Mesothelial cell of epicardium (in vitro differentiated cells): ENCODE data around the gene CCDC195. TPM values are rescaled to one million over a fixed set of nuclear protein-coding genes. Genes with fewer than 3 reads are reported as not detected.

Experiments used
- DNase-seq, 2 experiments: peaks; one replicate each; pipeline ENCODE4 v3.0.0; 2021; ENCODE audit warnings: low spot score in 2 of 2; ENCODE audit not compliant: unreplicated experiment in 2 of 2
- H3K27ac Mint-ChIP-seq: 2 replicates; pipeline ENCODE4 v1.8.0; 2021; ENCODE audit warnings: mixed read lengths
- H3K27me3 Mint-ChIP-seq: 2 replicates; pipeline ENCODE4 v1.8.0; 2021; ENCODE audit warnings: low read depth, mixed read lengths
- H3K36me3 Mint-ChIP-seq: 2 replicates; pipeline ENCODE4 v1.8.0; 2021; ENCODE audit warnings: mixed read lengths
- H3K4me1 Mint-ChIP-seq: 2 replicates; pipeline ENCODE4 v1.8.0; 2021; ENCODE audit warnings: mixed read lengths
- H3K4me3 Mint-ChIP-seq: 2 replicates; pipeline ENCODE4 v1.8.0; 2021; ENCODE audit warnings: mild to moderate bottlenecking, moderate library complexity, mixed read lengths
- H3K9me3 Mint-ChIP-seq: 2 replicates; pipeline ENCODE4 v1.8.0; 2021; ENCODE audit warnings: mixed read lengths
- CTCF ChIP-seq: fragments of 200-600 bp; sonication (generic); IDR thresholded peaks from one replicate; pipeline ENCODE4 v1.5.0; 2021; ENCODE audit warnings: antibody characterized with exemption; ENCODE audit not compliant: unreplicated experiment
- total RNA-seq: library from RNA; stranded (reverse); gene quantifications from 3 replicates; pipeline ENCODE4 v1.2.1, GENCODE V29; 2021

CCDC195 gene
- total RNA-seq, 1 donor from 2014 or later, result not detected

GRCh38 chr2:224711859-224712665 is 4.1 kb downstream of the CCDC195 start:
- H3K4me3 Mint-ChIP-seq, result no peak overlapping the region
- TF ChIP-seq CTCF, result no peak
- no peaks in the 10 kb centered on the region for H3K36me3 Mint-ChIP-seq
- H3K27ac Mint-ChIP-seq, result no peak overlapping the region
- H3K27me3 Mint-ChIP-seq, result peaks cover 2% of the 10 kb centered on the region
- DNase-seq, result no peak
- no peaks in the 10 kb centered on the region for H3K4me1 Mint-ChIP-seq
- peaks cover 10% of the 10 kb centered on the region for H3K9me3 Mint-ChIP-seq

GRCh38 chr2:224711381-224711780 is 4.8 kb downstream of the CCDC195 start:
- Mint-ChIP-seq H3K27me3 (peaks cover 2% of the 10 kb centered on the region), H3K27ac (no peak overlapping the region), H3K4me1 (no peaks in the 10 kb centered on the region), H3K4me3 (no peak overlapping the region), H3K9me3 (peaks cover 10% of the 10 kb centered on the region), H3K36me3 (no peaks in the 10 kb centered on the region)
- no peak for DNase-seq
- no peak for TF ChIP-seq CTCF

GRCh38 chr2:224709301-224709700 is 6.9 kb downstream of the CCDC195 start:
- no peak for TF ChIP-seq CTCF
- Mint-ChIP-seq H3K27me3 (peaks cover 2% of the 10 kb centered on the region), H3K4me3 (no peak overlapping the region), H3K36me3 (no peaks in the 10 kb centered on the region), H3K9me3 (peaks cover 9% of the 10 kb centered on the region), H3K27ac (no peak overlapping the region), H3K4me1 (no peaks in the 10 kb centered on the region)
- no peak for DNase-seq

- Mint-ChIP-seq H3K36me3 (no peaks in the 10 kb centered on the region), H3K27ac (no peak overlapping the region), H3K27me3 (no peaks in the 10 kb centered on the region), H3K4me3 (no peak overlapping the region), H3K9me3 (peaks cover 4% of the 10 kb centered on the region), H3K4me1 (peaks cover 4% of the 10 kb centered on the region)
- DNase-seq, result no peak
- no peak for TF ChIP-seq CTCF
Observed at GRCh38 chr2:224694502-224694901, 21.7 kb downstream of the CCDC195 start.

- H3K4me3 Mint-ChIP-seq, result no peak overlapping the region
- H3K4me1 Mint-ChIP-seq, result peaks cover 5% of the 10 kb centered on the region
- H3K9me3 Mint-ChIP-seq, result peaks cover 4% of the 10 kb centered on the region
- no peak overlapping the region for H3K27ac Mint-ChIP-seq
- TF ChIP-seq CTCF, result no peak
- no peaks in the 10 kb centered on the region for H3K36me3 Mint-ChIP-seq
- H3K27me3 Mint-ChIP-seq, result no peaks in the 10 kb centered on the region
- no peak for DNase-seq
Observed at GRCh38 chr2:224691563-224691962, 24.6 kb downstream of the CCDC195 start.
